ENCODE measurements around the gene CHTF8.

Gene CHTF8

GRCh38 chr16:69132424-69133252, at the start of gene CHTF8, which contains the start of gene UTP4:
Gene CHTF8, minus strand, starts transcription at chr16:69132588. Its CDS starts 11,130 bp downstream, at chr16:69121458.
Gene UTP4, plus strand, starts transcription at chr16:69132649. Its CDS starts 811 bp downstream, at chr16:69133460.
- ATAC-seq (peak; percentile 97), DNase-seq (ENCODE audit: low spot score in 2 of 2) (peak; percentile 79 to 94)
- Mint-ChIP-seq H3K4me3 (peak within 1 kb of the TSS; percentile 86), H3K4me1 (peaks cover 46% of the 10 kb centered on the region), H3K27ac (peak within 1 kb of the TSS; percentile 90), H3K36me3 (peaks cover 82% of the 10 kb centered on the region), H3K9me3 (no peaks in the 10 kb centered on the region)

GRCh38 chr16:69180011-69180338, 47.6 kb upstream of the CHTF8 start:
- Mint-ChIP-seq H3K27ac (no peak overlapping the region), H3K4me3 (no peak overlapping the region), H3K4me1 (peaks cover 5% of the 10 kb centered on the region), H3K9me3 (no peaks in the 10 kb centered on the region), H3K36me3 (peaks cover 7% of the 10 kb centered on the region)
- ATAC-seq (no peak), DNase-seq (ENCODE audit: low spot score in 2 of 2) (no peak)

- ATAC-seq (peak; percentile 48), DNase-seq (ENCODE audit: low spot score in 2 of 2) (no peak)
- Mint-ChIP-seq H3K4me3 (no peak overlapping the region), H3K36me3 (peaks cover 3% of the 10 kb centered on the region), H3K4me1 (peaks cover under 1% of the 10 kb centered on the region), H3K27ac (no peak overlapping the region), H3K9me3 (no peaks in the 10 kb centered on the region)
Measured at GRCh38 chr16:69179328-69180010, 47.1 kb upstream of the CHTF8 start.

- ATAC-seq (no peak), DNase-seq (ENCODE audit: low spot score in 2 of 2) (no peak)
- H3K4me1 Mint-ChIP-seq: peaks cover 7% of the 10 kb centered on the region
- no peak overlapping the region for H3K4me3 Mint-ChIP-seq
- peaks cover 11% of the 10 kb centered on the region for H3K36me3 Mint-ChIP-seq
- H3K27ac Mint-ChIP-seq: no peak overlapping the region
- H3K9me3 Mint-ChIP-seq: no peaks in the 10 kb centered on the region
Measured at GRCh38 chr16:69176033-69176800, 43.8 kb upstream of the CHTF8 start.

- no peak overlapping the region for H3K4me3 Mint-ChIP-seq
- H3K4me1 Mint-ChIP-seq: peaks cover 24% of the 10 kb centered on the region
- no peak overlapping the region for H3K27ac Mint-ChIP-seq
- H3K9me3 Mint-ChIP-seq: no peaks in the 10 kb centered on the region
- no peak for DNase-seq (ENCODE audit: low spot score in 2 of 2)
- peaks cover 57% of the 10 kb centered on the region for H3K36me3 Mint-ChIP-seq
- no peak for ATAC-seq
Measured at GRCh38 chr16:69171325-69172084, 39.1 kb upstream of the CHTF8 start.

GRCh38 chr16:69169607-69170352, 37.4 kb upstream of the CHTF8 start:
- Mint-ChIP-seq H3K4me3 (no peak overlapping the region), H3K9me3 (no peaks in the 10 kb centered on the region), H3K36me3 (peaks cover 74% of the 10 kb centered on the region), H3K4me1 (peaks cover 32% of the 10 kb centered on the region), H3K27ac (no peak overlapping the region)
- ATAC-seq (no peak), DNase-seq (ENCODE audit: low spot score in 2 of 2) (no peak)

GRCh38 chr16:69169051-69169450, 36.7 kb upstream of the CHTF8 start:
- DNase-seq (ENCODE audit: low spot score in 2 of 2) (no peak), ATAC-seq (no peak)
- H3K36me3 Mint-ChIP-seq: peaks cover 76% of the 10 kb centered on the region
- no peak overlapping the region for H3K4me3 Mint-ChIP-seq
- no peak overlapping the region for H3K27ac Mint-ChIP-seq
- H3K9me3 Mint-ChIP-seq: no peaks in the 10 kb centered on the region
- H3K4me1 Mint-ChIP-seq: peaks cover 32% of the 10 kb centered on the region

- H3K27ac Mint-ChIP-seq: peak overlapping the region; percentile 88
Measured at GRCh38 chr16:69166946-69167930, 34.9 kb upstream of the CHTF8 start.

GRCh38 chr16:69166221-69166833, 33.9 kb upstream of the CHTF8 start:
- DNase-seq (ENCODE audit: low spot score in 2 of 2) (peak; percentile 46 to 79), ATAC-seq (peak; percentile 98)
- Mint-ChIP-seq H3K4me3 (peak overlapping the region; percentile 54), H3K4me1 (peaks cover 25% of the 10 kb centered on the region), H3K36me3 (peaks cover 97% of the 10 kb centered on the region), H3K9me3 (no peaks in the 10 kb centered on the region), H3K27ac (peak overlapping the region; percentile 88)

More at GRCh38 chr16:69166946-69167930, 34.9 kb upstream of the CHTF8 start:
- H3K4me3 Mint-ChIP-seq: peak overlapping the region; percentile 54
- peaks cover 25% of the 10 kb centered on the region for H3K4me1 Mint-ChIP-seq
- DNase-seq (ENCODE audit: low spot score in 2 of 2) (no peak), ATAC-seq (no peak)
- H3K36me3 Mint-ChIP-seq: peaks cover 88% of the 10 kb centered on the region
- no peaks in the 10 kb centered on the region for H3K9me3 Mint-ChIP-seq

- Mint-ChIP-seq H3K27ac (peak overlapping the region; percentile 88), H3K4me3 (peak overlapping the region; percentile 54), H3K4me1 (peaks cover 25% of the 10 kb centered on the region), H3K9me3 (no peaks in the 10 kb centered on the region), H3K36me3 (peaks cover 100% of the 10 kb centered on the region)
- no peak for ATAC-seq
- DNase-seq (ENCODE audit: low spot score in 2 of 2): no peak
Measured at GRCh38 chr16:69165584-69165983, 33.2 kb upstream of the CHTF8 start.

- no peak for DNase-seq (ENCODE audit: low spot score in 2 of 2)
- Mint-ChIP-seq H3K9me3 (no peaks in the 10 kb centered on the region), H3K4me3 (no peak overlapping the region), H3K36me3 (peaks cover 100% of the 10 kb centered on the region), H3K27ac (no peak overlapping the region), H3K4me1 (peaks cover 5% of the 10 kb centered on the region)
- no peak for ATAC-seq
Measured at GRCh38 chr16:69160192-69160591, 27.8 kb upstream of the CHTF8 start.

- Mint-ChIP-seq H3K4me1 (peaks cover 5% of the 10 kb centered on the region), H3K9me3 (no peaks in the 10 kb centered on the region), H3K36me3 (peaks cover 100% of the 10 kb centered on the region), H3K27ac (peak overlapping the region; percentile 45), H3K4me3 (no peak overlapping the region)
- no peak for DNase-seq (ENCODE audit: low spot score in 2 of 2)
- ATAC-seq: no peak
Measured at GRCh38 chr16:69157196-69157595, 24.8 kb upstream of the CHTF8 start.
